Stimulated activated CD4-positive, alpha-beta T cell treated with anti-CD3 and anti-CD28 coated beads, Interleukin-15, amount 100 ng/mL, for 24 hours (primary cell): Measurements from ENCODE around the gene RAD51C.
"Not testable (repeated sequence)": the region's sequence is repeated elsewhere in the genome, so short reads cannot be mapped to it uniquely, and the experiment has no call there.

ENCODE experiments used
- DNase-seq: peaks from one replicate; pipeline ENCODE4 v3.0.0-alpha.2; 2020

RAD51C gene

GRCh38 chr17:58749627-58750026 is 57.2 kb downstream of the RAD51C start:
- not testable (repeated sequence) for DNase-seq

- no peak for DNase-seq
These were observed 60.6 kb downstream of the RAD51C start for GRCh38 chr17:58753026-58753425.

GRCh38 chr17:58755269-58755576 is 62.8 kb downstream of the RAD51C start:
- DNase-seq: no peak

DNA sequence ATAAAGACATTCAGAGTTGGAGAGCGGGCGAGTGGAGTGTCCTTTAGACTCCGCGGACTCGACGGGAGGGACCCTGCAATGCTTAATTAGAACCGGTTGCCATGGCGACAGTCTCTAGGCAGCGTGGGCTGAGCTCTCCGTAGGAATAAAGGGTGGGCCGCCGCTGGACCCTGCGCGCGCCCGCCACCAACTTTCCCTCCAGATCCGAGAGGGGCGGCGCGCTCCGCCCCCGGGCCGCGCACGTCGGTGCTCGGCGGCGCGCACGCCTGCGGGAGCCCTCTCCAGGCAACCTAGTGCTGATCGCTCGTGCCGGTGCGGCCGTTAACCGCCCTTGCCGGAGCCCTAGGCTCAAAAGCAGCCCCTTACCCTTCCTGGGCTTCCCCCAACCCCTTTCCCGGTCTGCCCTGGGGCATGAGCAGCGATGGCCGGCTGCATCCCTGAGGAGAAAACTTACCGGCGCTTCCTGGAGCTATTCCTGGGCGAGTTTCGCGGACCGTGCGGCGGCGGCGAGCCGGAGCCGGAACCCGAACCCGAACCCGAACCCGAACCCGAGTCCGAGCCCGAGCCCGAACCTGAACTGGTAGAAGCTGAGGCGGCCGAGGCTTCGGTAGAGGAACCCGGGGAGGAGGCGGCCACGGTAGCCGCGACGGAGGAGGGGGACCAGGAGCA is 63.3 kb downstream of the RAD51C start, which contains the start of gene PPM1E:
Gene PPM1E (plus strand): TSS at position 278 of the 669 bp plus-strand sequence.
- DNase-seq: peak; percentile 67

GRCh38 chr17:58756246-58757161 is 64.1 kb downstream of the RAD51C start:
- DNase-seq: peak; percentile 25

DNA sequence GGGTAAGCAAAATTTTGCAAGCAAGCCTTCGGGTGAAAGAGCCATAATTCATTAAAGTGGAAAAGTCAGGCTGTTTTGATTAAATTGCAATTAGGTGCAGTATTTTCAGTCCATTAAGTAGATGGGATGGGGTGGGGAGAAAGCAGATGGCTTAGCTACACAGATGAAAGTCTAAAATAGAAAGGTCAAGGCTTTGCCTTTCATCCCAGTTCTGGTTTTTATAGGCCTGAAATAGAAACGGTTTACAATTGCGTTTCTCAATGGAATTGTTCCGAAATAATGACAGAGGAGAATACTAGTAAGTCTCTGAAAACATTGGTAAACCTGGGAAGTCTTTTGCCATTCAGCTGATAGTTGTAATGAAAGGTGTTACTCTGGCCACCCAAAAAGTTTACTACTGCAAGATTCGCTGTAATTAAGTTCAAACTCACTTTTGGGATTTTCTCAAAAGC is 64.8 kb downstream of the RAD51C start:
- DNase-seq: no peak

DNA sequence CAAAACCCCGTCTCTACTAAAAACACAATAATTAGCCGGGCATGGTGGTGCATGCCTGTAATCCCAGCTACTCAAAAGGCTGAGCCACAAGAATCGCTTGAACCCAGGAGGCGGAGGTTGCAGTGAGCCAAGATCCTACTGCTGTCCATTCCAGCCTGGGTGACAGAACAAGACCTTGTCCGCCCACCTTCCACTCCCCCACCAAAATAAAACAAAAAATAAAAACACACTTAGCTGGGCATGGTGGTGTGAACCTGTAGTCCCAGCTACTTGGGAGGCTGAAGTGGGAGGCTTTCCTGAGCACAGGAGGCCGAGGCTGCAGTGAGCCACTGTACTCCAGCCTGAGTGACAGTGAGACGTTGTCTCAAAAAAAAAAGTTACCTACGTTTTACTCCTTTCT is 66.5 kb downstream of the RAD51C start:
- DNase-seq: no peak

DNA sequence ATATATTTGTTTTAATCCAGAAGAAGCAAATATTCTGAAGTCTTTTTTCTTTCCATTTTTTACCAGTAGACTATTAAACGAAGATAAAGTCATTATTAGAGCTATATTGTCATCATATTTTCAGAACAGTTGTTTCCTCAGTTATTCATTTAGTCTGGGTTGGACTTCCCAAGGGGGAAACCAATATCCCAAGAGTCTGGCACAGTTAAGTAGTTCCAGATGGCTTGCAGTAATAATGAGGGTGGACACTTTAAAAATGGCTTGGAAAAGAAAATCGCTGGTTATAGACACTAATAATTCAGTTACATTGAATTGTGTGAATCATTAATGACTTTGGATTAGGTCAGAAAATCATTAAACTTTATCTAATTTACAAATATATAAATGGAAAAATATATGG is 67.1 kb downstream of the RAD51C start:
- DNase-seq: no peak

- DNase-seq: no peak
These were observed 67.8 kb downstream of the RAD51C start for GRCh38 chr17:58760248-58760647.

DNA sequence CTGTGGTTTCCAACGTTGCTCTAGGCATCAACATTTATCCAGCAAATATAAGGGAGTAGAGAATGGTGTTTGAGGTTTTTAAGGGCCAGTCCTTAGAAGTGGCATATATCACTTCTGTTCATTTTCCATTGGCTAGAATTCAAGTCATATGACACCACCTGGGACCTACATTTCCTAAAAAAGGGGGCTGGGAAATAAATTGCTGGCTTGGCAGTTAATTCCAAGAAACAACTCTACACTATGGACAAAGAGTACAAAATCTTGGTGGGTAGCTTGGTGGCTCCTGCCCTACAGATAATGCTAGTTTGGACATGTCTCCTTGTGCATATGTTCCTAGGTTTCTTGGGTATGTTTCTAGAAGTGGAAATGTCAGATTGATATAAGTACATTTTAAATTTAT is 70.9 kb downstream of the RAD51C start:
- no peak for DNase-seq

- no peak for DNase-seq
These were observed 72.0 kb downstream of the RAD51C start for GRCh38 chr17:58764373-58764772.

DNA sequence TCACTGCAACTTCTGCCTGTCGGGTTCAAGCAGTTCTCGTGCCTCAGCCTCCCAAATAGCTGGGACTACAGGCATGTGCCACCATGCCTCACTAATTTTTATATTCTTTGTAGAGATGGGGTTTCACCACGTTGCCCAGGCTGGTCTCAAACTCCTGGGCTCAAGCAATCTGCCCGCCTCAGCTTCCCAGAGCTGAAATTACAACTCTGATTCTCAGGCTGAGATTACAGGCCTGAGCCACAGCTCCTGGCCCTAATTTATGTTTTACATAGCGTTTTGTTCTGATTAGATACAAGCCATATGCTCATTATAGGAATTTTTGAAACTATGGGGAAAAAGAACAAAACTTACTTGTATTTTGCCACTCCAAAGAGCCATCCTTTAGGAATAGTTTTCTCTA is 86.1 kb downstream of the RAD51C start:
- not testable (repeated sequence) for DNase-seq

DNA sequence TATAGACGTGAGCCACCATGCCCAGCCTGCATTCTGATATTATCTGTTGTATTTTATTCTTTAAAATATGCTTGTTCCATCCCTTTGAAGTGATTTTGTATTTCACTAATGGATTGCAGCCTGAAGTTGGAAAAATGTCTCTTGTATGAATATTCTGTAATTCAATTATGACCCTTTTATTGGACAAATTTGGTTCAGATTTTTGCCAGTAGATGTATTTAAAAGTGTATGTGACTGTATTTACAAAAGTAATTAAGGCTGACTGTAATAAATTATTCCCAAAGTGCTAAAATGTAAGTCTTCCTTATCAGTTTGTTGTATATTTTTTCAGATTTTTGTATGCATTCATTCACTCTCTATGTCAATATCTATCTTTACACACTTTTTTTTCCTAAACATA is 87.0 kb downstream of the RAD51C start:
- no peak for DNase-seq

DNA sequence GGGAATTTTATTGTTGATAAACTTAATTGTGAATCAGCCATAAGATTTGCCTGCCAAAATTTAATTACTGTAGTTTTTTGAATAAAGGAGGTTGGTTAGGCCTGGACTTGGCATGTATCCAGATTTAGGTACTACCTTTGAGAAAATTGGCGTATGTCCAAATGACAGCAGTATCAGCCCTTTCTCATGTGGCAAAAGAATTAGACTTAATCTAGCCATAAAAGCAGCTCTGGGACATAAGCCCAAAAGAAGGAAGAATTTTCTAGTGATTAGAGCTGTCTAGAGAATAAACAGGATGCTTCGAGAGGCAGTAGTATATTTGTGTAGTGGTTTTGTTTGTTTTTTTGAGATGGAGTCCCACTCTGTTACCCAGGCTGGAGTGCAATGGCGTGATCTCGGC is 91.0 kb downstream of the RAD51C start:
- no peak for DNase-seq

DNA sequence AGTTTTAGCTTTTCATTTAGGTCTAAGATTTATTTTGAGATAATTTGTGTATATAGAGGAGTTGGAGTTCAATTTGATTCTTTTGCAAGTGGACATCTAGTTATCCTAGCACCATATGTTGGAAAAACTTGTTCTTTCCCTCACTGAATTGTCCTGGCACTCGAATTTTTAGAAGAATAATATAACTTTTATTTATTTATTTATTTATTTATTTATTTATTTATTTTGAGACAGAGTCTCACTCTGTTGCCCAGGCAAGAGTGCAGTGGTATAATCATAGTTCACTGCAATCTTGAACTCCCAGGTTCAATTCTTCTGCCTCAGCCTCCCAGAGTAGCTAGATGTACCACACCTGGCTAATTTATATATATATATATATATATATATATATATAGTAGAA is 92.7 kb downstream of the RAD51C start:
- no peak for DNase-seq
